Heart right ventricle (tissue), 16 donors: ENCODE measurements around the gene GPANK1. TPM values are rescaled to one million over a fixed set of nuclear protein-coding genes. Genes with fewer than 3 reads are reported as not detected.

ENCODE experiments used
- ATAC-seq, 8 donors: fragments of 200-7000 bp; cut with Tn5 transposase; one replicate each; pipeline ENCODE4 v1.9.1; 2020; ENCODE audit warnings: mild to moderate bottlenecking in 8 of 8, moderate library complexity in 8 of 8, moderate number of reproducible peaks in 1 of 8
- DNase-seq, 2 donors: peaks; one replicate each; pipeline ENCODE4 v3.0.0-alpha.2; 2020
- H3K27ac ChIP-seq, 10 donors: fragments of 200-600 bp; sonication (generic) in 2 of 10; one replicate each; pipeline versions ENCODE4 v1.5.0 to v1.8.0; 2020 to 2022; ENCODE audit warnings: mild to moderate bottlenecking in 3 of 10
- H3K27me3 ChIP-seq, 7 donors: fragments of 200-600 bp; one replicate each; pipeline ENCODE4 v1.8.0; 2021 to 2022; ENCODE audit warnings: mild to moderate bottlenecking in 2 of 7
- H3K36me3 ChIP-seq, 9 donors: fragments of 200-600 bp; sonication (generic) in 1 of 9; one replicate each; pipeline versions ENCODE4 v1.5.0 to v1.8.0; 2020 to 2022; ENCODE audit warnings: mild to moderate bottlenecking in 2 of 9
- H3K4me1 ChIP-seq, 9 donors: fragments of 200-600 bp; sonication (generic) in 1 of 9; one replicate each; pipeline versions ENCODE4 v1.5.0 to v1.8.0; 2020 to 2022; ENCODE audit warnings: mild to moderate bottlenecking in 4 of 9
- H3K4me3 ChIP-seq, 10 donors: fragments of 200-600 bp; sonication (generic) in 2 of 10; one replicate each; pipeline versions ENCODE4 v1.5.0 to v1.8.0; 2020 to 2022; ENCODE audit warnings: mild to moderate bottlenecking in 7 of 10, moderate library complexity in 2 of 10
- H3K9me3 ChIP-seq, 11 donors: fragments of 200-600 bp in 10 of 11; sonication (generic) in 2 of 11; one replicate each; pipeline versions ENCODE4 v1.5.0 to v1.8.0; 2013 to 2022; ENCODE audit warnings: mild to moderate bottlenecking in 2 of 11, control low read depth in 1 of 11, moderate library complexity in 1 of 11
- WGBS, 2 donors: extraction: QIAGEN DNeasy Blood & Tissue Kit; methylation state at CpG; one replicate each; pipeline ENCODE4 v1.1.7; 2013; ENCODE audit warnings: inconsistent platforms in 1 of 2; 5-methylcytosine and 5-hydroxymethylcytosine counted together
- intact Hi-C, 10 donors: fragments of 100-400 bp; cut with DNase I; formaldehyde crosslinking; loops; one replicate each; pipeline versions ENCODE4 v1.11.1 to v1.14.2; 2022
- polyA plus RNA-seq, 2 donors: library from polyadenylated mRNA; stranded (reverse); fragments of 200-250 nt; gene quantifications; one replicate each; pipeline ENCODE4 v1.2.3, GENCODE V29; 2013
- total RNA-seq, 10 donors: library from RNA; stranded (reverse); fragmentation: NEBNext Ultra II Directional in 3 of 10; extraction: Animal tissue kit (Norgen Biotek cat#: 25700) in 3 of 10; gene quantifications; one replicate each; pipeline versions ENCODE4 v1.2.1 to v1.2.4, GENCODE V29; 2021 to 2023
- TF ChIP-seq, protein P1 (sequence below), 9 donors: fragments of 200-600 bp; sonication (generic) in 2 of 9; IDR thresholded peaks; one replicate each; pipeline versions ENCODE4 v1.5.0 to v1.8.0; 2021 to 2022; ENCODE audit warnings: antibody characterized with exemption in 9 of 9, mild to moderate bottlenecking in 5 of 9, moderate library complexity in 1 of 9
- donor health status: Arrhythmogenic right ventricular cardiomyopathy.
- donor health status: ischemic (EF 13 %, LVEDD 7.1; RV severe dilation, severe dysfunction).
- donor health status: healthy with polysubstance abuse.
- donor health status: DM: no; HTN: yes; CAD: no.
- donor health status: DM: no; HTN: no; CAD: no.
- donor health status: ischemic (EF 25% LVEDD 6.9; RV normal size, moderate dysfunction).
- donor health status: ischemic (EF 25% LVEDD 5.7; RV mildly dilated, moderate dysfunction).
- donor health status: healthy.
- donor health status: DM: yes; HTN: yes; CAD: no.
- donor health status: Ischemic cardiomyopathy.
- donor health status: ischemic (EF 35%, LVEDD 5.7; RV mildly dilated, moderate dysfunction).
- donor health status: nonischemic (EF 11% LVEDD 7.7; RV severe dilation, severe dysfunction).
- donor health status: DM: yes; HTN: yes; CAD: no.
- donor health status: PGD.
- donor health status: ischemic (EF 29% LVEDD 5.4; RV normal size, mild dysfunction).
- donor health status: nonischemic (EF 23%, LVEDD 6.1; RV moderate dilation, normal function).

GPANK1 gene
- total and polyA plus RNA-seq, 12 donors, result 14.5 to 23.8 (median 18.2) TPM

DNA sequence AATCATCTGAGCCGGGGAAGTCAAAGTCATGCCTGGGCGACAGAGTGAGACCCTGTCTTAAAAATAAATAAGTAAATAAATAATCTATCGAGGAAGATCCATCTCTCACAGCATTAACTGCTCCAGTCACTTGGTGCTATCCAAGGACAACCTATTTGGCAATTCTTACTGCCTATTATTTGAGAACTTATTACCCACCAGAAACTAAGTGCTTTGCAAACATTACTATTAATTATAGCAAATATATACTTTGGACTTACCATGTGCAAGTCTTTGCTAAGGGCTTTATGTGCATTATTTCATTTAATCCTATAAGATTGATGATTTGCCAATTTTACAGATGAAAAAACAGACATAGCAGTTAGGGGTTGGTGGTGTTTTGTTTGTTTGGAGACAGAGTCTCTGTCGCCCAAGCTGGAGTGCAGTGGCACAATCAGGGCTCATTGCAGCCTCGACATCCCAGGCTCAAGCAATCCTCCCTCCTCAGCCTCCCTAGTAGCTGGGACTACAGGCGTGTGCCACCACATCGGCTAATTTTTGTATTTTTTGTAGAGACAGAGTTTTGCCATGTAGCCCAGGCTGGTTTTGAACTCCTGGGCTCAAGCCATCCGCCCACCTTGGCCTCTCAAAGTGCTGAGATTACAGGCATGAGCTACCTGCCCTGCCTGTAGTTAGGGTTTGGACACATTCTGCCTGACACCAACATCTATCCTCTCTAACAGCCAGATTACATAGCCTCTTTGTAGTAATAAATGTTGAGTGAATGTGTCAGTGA is 10.0 kb downstream of the GPANK1 start:
- no peaks in the 10 kb centered on the region for H3K27me3 ChIP-seq
- DNase-seq, result no peak
- TF ChIP-seq, protein P1, sequence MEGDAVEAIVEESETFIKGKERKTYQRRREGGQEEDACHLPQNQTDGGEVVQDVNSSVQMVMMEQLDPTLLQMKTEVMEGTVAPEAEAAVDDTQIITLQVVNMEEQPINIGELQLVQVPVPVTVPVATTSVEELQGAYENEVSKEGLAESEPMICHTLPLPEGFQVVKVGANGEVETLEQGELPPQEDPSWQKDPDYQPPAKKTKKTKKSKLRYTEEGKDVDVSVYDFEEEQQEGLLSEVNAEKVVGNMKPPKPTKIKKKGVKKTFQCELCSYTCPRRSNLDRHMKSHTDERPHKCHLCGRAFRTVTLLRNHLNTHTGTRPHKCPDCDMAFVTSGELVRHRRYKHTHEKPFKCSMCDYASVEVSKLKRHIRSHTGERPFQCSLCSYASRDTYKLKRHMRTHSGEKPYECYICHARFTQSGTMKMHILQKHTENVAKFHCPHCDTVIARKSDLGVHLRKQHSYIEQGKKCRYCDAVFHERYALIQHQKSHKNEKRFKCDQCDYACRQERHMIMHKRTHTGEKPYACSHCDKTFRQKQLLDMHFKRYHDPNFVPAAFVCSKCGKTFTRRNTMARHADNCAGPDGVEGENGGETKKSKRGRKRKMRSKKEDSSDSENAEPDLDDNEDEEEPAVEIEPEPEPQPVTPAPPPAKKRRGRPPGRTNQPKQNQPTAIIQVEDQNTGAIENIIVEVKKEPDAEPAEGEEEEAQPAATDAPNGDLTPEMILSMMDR (IDR thresholded peaks at IDR 0.05), result no peak
- no peak overlapping the region for H3K4me3 ChIP-seq
- ATAC-seq, result no peak
- peaks cover 12 to 58% (median 52%) of the 10 kb centered on the region in 9 donors for H3K4me1 ChIP-seq
- no peak overlapping the region for H3K27ac ChIP-seq
- WGBS, 2 donors, result 95 to 97% methylated on average over 8 of the region's 8 CpGs
- peaks cover 0 to 55% (median 5%) of the 10 kb centered on the region in 9 donors for H3K36me3 ChIP-seq
- intact Hi-C loops, result no loop called here
- H3K9me3 ChIP-seq, result no peaks in the 10 kb centered on the region

GRCh38 chr6:31652925-31653724 is 11.7 kb downstream of the GPANK1 start:
- Histone ChIP-seq H3K36me3 (peaks cover 0 to 65% (median 22%) of the 10 kb centered on the region in 9 donors), H3K4me1 (peaks cover 0 to 45% (median 36%) of the 10 kb centered on the region in 9 donors), H3K4me3 (peak overlapping the region; percentile 51 to 93 (median 76)), H3K27me3 (no peaks in the 10 kb centered on the region), H3K9me3 (no peaks in the 10 kb centered on the region), H3K27ac (peak overlapping the region; percentile 85 to 100 (median 98))
- ATAC-seq (peak; percentile 69 to 86 (median 82)), DNase-seq (peak; percentile 76 to 94)
- TF ChIP-seq, protein P1 (IDR thresholded peaks at IDR 0.05), result peak in 3 of 9 donors; percentile 14 to 29 (median 19)
- 9% methylated on average over 37 of the region's 37 CpGs for WGBS, 2 donors
- intact Hi-C loops, result loop anchor here in 2 of 10 donors (1.0 to 2.0 kb wide), 2 partner anchors 32 to 33 kb away; partner anchors contain the start of gene PRRC2A (in 2 of the 2)

DNA sequence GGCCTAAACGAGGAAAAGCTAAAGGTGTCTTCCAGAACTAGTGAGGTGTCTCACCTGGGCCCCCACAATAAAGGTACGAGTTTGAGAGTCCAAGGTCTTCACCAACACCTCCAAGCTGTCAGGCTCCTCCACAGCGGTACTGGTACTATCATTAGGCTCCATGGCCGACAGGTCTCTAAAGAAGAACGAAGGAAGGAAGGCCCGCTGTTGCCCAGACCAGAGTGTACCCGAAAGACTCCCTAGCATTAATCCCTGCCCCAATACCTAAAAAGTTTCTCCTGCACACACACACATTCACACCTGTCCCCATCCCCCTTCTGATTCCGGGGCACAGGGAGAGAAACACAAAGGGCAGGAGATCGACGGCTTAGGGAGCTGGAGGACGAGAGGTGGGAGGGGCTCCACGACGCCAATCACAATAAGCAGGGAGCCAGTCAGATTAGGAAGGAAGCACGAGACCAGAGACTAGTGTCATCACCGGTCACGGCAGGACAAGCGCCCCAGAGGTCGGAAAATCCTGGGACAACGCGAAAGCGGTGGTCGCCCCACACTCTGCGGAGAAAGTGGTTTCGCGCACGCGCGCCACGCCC is 13.1 kb downstream of the GPANK1 start:
- Histone ChIP-seq H3K4me1 (peaks cover 0 to 37% (median 28%) of the 10 kb centered on the region in 9 donors), H3K27me3 (no peaks in the 10 kb centered on the region), H3K9me3 (no peaks in the 10 kb centered on the region), H3K4me3 (peak overlapping the region; percentile 51 to 93 (median 76)), H3K27ac (peak overlapping the region; percentile 85 to 100 (median 98)), H3K36me3 (peaks cover 0 to 65% (median 34%) of the 10 kb centered on the region in 9 donors)
- intact Hi-C loops, result loop anchor here in 2 of 10 donors (1.0 to 2.0 kb wide), 2 partner anchors 31 kb away; partner anchors contain the start of gene PRRC2A (in 2 of the 2)
- TF ChIP-seq, protein P1 (IDR thresholded peaks at IDR 0.05), result no peak
- DNase-seq (peak in 1 of 2 donors; percentile 84), ATAC-seq (peak; percentile 63 to 79 (median 76))
- 2% methylated on average over 29 of the region's 29 CpGs for WGBS, 2 donors

- intact Hi-C loops, result no loop called here
- Histone ChIP-seq H3K9me3 (no peaks in the 10 kb centered on the region), H3K4me3 (no peak overlapping the region), H3K27ac (no peak overlapping the region), H3K27me3 (no peaks in the 10 kb centered on the region), H3K36me3 (peaks cover 3 to 100% (median 97%) of the 10 kb centered on the region in 9 donors), H3K4me1 (peaks cover 0 to 10% (median 3%) of the 10 kb centered on the region in 9 donors)
- TF ChIP-seq, protein P1 (IDR thresholded peaks at IDR 0.05), result no peak
- 92 to 96% methylated on average over 9 of the region's 9 CpGs for WGBS, 2 donors
- DNase-seq (no peak), ATAC-seq (no peak)
These were observed 19.5 kb downstream of the GPANK1 start for GRCh38 chr6:31645325-31645724.
